BJ (cell line): ENCODE measurements around the gene PDGFB. TPM values are rescaled to one million over a fixed set of nuclear protein-coding genes. Genes with fewer than 3 reads are reported as not detected.

Experiments used
- CTCF ChIA-PET: fragments of 350-600 bp; formaldehyde crosslinking; extraction: SDS; loops from one replicate; lab custom pipeline; 2021; ENCODE audit warnings: antibody characterized with exemption, inconsistent platforms; lab: Yijun Ruan, JAX
- POLR2A ChIA-PET: fragments of 300-600 bp; sonication (Branson Sonifier 250); formaldehyde crosslinking; extraction: SDS; loops from one replicate; lab custom pipeline; 2021; ENCODE audit warnings: antibody characterized with exemption; lab: Charles Lee
- DNase-seq: peaks from one replicate; pipeline ENCODE4 v3.0.0-alpha.2; 2011; ENCODE audit warnings: low read depth
- H3K27me3 ChIP-seq: 2 replicates; pipeline ENCODE4 v1.6.0; 2011; ENCODE audit warnings: low read length; ENCODE audit not compliant: control insufficient read depth, insufficient read depth
- H3K36me3 ChIP-seq: 2 replicates; pipeline ENCODE4 v1.5.1; 2011; ENCODE audit warnings: low read length; ENCODE audit not compliant: control insufficient read depth, insufficient read depth
- H3K4me3 ChIP-seq: 2 replicates; pipeline ENCODE4 v1.5.1; 2011; ENCODE audit warnings: low read depth, mild to moderate bottlenecking, control low read depth, low read length
- CTCF ChIP-seq: IDR thresholded peaks from 2 replicates; pipeline ENCODE4 v1.5.1; 2011; ENCODE audit warnings: low read depth, mild to moderate bottlenecking, control low read depth, inconsistent platforms, low read length, moderate library complexity; ENCODE audit not compliant: insufficient read depth
- polyA plus RNA-seq: library from polyadenylated mRNA; depleted of rRNA; stranded (reverse); fragments of >200 nt; gene quantifications from 2 replicates; pipeline ENCODE4 v1.2.3, GENCODE V29; 2011

PDGFB gene
- polyA plus RNA-seq, 1 experiment, result 0.13 TPM

DNA sequence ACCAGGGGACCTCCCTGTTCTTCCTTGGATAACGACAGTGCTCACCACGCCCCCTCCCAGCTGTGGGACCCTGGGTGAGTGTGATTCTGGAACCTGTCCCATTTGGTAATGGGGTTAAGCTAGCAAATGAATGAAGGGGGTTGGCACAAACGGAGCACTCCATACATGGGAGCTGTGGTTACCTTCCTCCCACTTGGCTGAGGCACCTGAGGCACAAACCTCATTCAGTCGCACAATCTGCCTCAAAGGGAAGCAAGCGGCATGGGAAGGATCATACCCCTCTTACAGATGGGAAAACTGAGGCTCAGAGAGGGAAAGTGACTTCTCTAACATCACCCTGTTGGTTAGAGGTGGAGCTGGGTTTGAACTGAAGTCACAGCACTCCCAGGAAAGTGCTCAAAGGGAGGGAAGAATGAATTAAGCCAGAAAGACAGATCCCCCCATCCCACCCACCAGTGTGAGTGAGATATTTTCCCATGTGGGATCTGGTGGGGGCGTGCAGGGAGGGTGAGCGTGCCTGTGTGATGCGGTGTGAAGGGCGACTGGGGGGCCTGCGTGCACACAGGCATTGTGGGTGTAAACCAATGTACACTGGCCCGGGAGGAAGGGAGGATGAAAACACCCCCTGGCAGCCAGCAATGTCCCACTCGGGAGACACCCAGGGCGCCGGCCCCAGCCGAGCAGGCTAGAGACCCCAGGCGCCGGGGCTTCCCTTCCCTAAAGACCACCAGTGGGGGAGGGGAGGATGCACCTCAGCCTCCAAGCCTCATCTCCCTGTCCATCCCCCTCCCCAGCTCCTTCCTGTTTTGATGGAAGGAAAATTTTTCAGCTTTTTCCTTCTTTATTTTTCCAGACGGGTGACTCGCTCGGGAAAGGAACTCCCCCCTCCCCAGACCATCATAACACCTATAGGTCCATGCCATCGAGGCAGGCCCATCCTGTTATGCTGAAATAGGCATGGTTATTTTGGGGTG, 8.0 kb upstream of the PDGFB start:
- Histone ChIP-seq H3K4me3 (no peak overlapping the region), H3K27me3 (no peaks in the 10 kb centered on the region; the same call in 1 of the 2 replicates), H3K36me3 (no peaks in the 10 kb centered on the region)
- TF ChIP-seq CTCF, result no peak
- ChIA-PET CTCF (interaction anchor here (0.7 to 1.2 kb wide), 2 partner anchors 22 to 31 kb away, joined by 3 to 5 read pairs; no protein-coding TSS in a partner anchor), POLR2A (no interaction called here)
- no peak for DNase-seq

DNA sequence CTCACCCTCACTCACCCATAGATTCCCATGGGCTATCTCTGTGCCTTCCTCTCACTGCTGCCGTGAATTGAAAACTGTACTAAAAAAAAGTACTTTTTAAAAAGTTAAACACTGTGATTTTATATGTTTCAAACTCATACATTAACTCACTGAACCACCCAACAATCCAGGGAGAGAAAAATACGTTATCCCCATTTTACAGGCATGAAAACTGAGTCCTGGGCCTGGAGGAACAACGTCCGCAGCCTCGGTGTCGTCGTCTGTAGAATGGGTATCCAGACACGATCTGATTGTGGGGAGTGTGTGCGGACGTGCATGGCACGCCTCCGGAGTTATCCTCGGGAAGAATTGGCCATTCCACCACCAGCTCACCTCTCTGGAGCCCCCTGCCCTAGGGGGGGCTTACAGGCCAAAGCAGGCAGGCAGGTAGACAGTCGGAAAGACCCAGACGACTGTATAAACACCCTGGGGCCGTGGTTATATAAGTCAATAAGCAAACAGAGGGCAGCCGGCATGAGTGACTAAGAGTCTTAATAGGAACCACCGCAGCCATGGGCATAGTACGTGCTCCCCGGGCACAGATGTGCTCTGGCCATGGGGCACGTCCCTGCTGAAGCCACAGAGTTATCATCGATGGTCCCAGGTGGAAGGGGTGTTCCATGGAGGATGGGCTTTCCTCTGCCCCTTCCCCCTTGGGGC, 7.1 kb upstream of the PDGFB start:
- ChIA-PET CTCF (no interaction called here), POLR2A (no interaction called here)
- no peak for TF ChIP-seq CTCF
- no peak overlapping the region for H3K4me3 ChIP-seq
- no peaks in the 10 kb centered on the region; the same call in 1 of the 2 replicates for H3K27me3 ChIP-seq
- no peaks in the 10 kb centered on the region for H3K36me3 ChIP-seq
- DNase-seq, result no peak

DNA sequence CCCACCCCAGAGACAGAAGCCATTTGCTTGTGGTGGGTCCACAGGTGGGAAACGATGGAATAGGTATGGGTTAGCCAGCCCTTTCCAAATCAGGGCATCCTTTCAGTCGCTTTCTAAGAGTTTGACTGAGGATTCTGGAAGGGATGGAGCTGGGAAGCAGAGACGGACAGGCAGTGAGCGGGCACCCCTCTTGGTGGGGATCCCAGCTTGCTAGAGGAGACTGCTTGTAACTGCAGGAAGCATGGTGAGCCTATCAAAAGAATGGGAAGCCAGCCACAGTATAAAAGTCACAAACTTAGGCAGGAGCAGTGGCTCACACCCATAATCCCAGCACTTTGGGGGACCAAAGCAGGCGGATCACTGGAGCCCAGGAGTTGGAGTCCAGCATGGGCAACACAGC, 6.1 kb upstream of the PDGFB start:
- CTCF ChIA-PET, result no interaction called here
- no peaks in the 10 kb centered on the region for H3K36me3 ChIP-seq
- POLR2A ChIA-PET, result no interaction called here
- TF ChIP-seq CTCF, result no peak
- peaks cover 2% of the 10 kb centered on the region for H3K27me3 ChIP-seq
- no peak for DNase-seq
- H3K4me3 ChIP-seq, result no peak overlapping the region

- DNase-seq, result no peak
- Histone ChIP-seq H3K4me3 (no peak overlapping the region), H3K36me3 (no peaks in the 10 kb centered on the region), H3K27me3 (peaks cover 9% of the 10 kb centered on the region)
- ChIA-PET CTCF (interaction anchor here (0.5 kb wide), 1 partner anchor 1650 kb away, joined by 4 read pairs; no protein-coding TSS in a partner anchor), POLR2A (no interaction called here)
- TF ChIP-seq CTCF, result no peak
These were observed 5.3 kb upstream of the PDGFB start for GRCh38 chr22:39250131-39250530.
